GM10266 (cell line): ENCODE results near the gene LRP8.

ENCODE experiments used
- DNase-seq: peaks from one replicate; pipeline ENCODE4 v3.0.0; 2012; ENCODE audit errors: extremely low spot score
- TF ChIP-seq, protein P1 (sequence below): IDR thresholded peaks from 2 replicates; pipeline ENCODE4 v1.5.1; 2012; ENCODE audit warnings: mild to moderate bottlenecking, low read depth; ENCODE audit not compliant: control insufficient read depth, insufficient read depth; ENCODE audit errors: missing control alignments

LRP8 gene

DNA sequence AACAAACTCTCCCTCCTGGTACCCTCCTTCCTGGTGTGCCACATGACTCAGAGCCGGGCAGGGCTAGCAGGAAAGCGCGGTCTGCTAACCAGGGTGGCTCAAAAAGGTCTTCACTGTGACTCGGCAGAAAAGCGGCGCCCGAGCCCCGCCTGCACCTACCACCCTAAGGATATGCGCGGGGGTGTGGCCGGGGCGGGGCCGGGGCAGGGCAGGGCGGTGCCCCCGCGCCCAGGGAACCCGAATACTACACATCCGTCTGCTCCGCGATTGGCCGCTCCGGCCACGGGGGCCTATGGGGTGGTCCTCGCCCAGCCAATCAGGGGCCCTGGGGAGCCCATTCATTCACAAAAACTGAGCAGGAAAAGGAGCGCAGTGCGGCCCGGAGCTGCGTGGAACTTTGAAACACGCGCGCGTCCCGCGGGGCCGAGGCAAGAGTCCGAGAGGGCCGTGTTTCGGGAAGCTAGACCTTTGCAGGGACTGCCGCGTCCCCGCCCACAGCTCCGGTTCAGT is 1.7 kb downstream of the LRP8 start:
- DNase-seq, result peak; percentile 98

DNA sequence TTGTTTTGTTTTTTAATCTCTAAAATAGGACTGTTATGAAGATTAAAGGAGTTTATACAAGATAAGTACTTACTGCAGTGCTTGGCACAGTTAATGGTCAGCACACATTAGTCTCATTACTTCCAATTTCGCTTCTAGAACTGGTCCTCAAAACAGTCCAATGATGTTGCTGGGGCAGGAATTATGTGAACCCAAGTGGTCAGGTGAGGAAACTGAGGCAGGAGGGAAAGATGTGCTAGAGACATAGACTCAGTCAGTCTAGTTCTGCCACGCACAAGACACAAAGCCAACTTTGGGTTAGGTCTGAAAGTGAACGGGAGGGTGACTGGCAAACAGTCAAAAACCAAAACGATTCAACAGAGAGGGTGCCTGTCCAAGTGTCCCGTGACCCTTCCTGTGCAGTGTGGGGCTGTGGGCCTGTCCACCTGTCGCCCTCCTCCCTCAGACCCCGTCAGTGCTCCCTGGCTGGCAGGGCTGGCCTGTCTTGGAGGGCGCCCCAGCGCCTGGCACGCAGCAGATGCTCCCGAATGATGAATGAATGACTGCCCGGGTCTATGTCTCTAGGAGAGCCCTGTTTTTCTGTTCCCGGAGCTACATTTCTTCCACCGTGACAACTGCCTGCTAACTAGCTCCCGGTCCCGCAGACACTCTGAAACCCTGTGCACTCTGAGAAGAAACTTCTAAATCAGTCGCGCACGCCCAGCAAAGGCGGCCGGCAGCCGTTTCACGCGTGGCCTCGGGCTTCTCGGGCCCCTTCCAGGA is 2.4 kb downstream of the LRP8 start:
- DNase-seq, result no peak
- TF ChIP-seq, protein P1, sequence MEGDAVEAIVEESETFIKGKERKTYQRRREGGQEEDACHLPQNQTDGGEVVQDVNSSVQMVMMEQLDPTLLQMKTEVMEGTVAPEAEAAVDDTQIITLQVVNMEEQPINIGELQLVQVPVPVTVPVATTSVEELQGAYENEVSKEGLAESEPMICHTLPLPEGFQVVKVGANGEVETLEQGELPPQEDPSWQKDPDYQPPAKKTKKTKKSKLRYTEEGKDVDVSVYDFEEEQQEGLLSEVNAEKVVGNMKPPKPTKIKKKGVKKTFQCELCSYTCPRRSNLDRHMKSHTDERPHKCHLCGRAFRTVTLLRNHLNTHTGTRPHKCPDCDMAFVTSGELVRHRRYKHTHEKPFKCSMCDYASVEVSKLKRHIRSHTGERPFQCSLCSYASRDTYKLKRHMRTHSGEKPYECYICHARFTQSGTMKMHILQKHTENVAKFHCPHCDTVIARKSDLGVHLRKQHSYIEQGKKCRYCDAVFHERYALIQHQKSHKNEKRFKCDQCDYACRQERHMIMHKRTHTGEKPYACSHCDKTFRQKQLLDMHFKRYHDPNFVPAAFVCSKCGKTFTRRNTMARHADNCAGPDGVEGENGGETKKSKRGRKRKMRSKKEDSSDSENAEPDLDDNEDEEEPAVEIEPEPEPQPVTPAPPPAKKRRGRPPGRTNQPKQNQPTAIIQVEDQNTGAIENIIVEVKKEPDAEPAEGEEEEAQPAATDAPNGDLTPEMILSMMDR, result no peak

More for the DNA sequence above, 1.7 kb downstream of the LRP8 start:
- TF ChIP-seq, protein P1, result no peak

DNA sequence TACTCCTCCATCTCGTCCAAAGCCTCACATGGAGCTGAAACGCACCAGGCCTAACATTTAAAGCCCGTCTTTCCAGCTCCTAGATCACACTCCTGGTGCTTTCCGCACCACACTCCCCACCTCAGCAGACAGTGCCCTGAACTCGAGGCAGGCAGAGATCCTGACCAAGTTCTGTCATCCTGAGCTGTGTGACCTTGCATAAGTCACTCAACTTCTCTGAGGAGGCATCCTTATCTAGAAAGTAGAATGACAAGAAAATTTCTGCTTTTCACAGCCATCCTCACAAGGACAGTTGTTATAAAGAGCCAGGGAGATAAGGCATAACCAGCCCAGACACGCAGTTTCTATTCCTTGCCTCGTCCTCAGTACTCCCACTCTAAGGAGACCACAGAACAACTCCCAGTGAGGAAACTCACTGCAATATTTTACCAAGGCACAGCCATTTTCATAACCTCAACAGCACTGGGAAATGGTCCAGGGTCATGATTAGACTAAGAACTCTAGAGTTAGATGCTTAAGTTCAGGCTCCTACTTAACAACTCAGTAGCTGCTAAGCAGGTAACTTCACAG is 3.1 kb downstream of the LRP8 start:
- TF ChIP-seq, protein P1, result no peak
- no peak for DNase-seq

DNA sequence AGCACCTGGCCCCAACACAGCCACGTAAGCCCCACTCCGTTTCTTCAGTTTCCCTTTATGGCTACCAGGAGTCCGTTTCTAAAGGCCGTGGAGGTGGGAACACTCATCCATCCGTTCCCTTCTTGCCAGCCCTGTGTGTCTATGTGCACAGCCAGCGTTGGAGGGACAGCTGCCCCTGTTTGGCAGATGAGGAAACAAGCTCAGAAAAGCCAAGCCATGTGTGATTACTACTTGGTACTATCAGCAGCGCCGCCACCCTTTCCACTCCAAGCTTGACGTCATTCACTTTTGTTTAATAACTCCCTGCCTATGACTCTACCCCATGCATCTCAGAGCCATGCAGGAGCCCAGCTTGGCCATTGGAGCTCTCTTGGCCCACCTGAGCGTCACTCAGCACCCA is 3.5 kb downstream of the LRP8 start:
- DNase-seq, result no peak
- TF ChIP-seq, protein P1, result no peak

DNA sequence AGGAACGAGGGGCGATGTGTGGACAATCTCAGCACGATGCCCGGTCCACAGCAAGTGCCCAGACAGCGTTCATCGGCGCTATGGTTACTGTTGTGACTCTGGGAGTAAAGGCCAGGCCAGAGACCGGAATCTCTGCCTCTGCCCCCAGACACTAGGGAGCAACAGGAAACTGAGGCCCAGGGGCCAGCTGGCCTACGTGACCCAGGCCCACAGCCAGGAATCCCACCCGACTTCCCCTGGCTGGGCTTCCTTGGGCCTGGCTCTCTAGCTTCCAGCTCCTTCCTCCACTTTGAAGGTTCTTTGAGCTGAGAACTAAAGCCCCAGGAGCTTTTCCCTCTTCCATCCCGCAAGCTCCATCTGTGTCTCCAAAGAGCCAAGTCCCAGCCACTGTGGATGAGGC is 4.6 kb downstream of the LRP8 start:
- TF ChIP-seq, protein P1, result no peak
- DNase-seq, result no peak

DNA sequence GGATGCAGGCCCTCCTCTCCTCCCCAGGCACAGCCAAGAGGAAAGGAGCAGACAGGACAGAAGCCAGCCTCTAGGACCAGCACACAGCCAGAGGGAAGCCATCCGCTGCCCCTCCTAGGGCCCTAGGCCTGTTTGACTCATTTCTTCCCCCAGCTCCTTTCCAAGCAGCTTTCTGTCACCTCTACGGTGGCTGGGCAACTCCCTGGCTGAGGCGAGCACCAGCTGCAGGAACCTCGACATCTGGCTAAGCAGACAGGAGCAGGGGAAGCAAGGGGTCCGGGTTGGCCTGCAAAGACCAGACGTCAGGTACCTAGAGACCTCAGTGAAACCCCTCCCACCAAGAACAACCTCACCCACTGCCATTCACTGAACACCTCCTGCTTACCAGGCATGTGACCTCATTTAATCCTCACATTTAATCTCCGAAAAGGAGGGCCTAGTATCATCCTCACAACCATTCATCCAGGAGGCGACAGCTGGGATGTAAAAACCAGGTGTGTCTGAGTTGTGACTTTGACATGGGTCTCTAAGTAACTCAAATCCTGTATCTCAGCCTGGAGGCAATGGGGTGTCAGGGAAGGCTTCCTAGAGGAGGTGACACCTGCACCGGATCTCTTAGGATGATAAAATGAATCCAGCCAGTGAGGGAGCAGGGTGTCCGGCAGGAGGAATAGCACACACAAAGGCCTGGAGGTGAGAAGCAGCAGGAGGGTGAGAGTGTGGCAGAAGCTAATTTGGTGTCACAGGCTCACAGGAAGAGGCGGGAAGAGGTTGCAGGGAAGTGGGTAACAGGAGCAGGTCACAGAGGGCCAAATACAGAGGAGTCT is 5.9 kb downstream of the LRP8 start:
- TF ChIP-seq, protein P1, result no peak
- no peak for DNase-seq

DNA sequence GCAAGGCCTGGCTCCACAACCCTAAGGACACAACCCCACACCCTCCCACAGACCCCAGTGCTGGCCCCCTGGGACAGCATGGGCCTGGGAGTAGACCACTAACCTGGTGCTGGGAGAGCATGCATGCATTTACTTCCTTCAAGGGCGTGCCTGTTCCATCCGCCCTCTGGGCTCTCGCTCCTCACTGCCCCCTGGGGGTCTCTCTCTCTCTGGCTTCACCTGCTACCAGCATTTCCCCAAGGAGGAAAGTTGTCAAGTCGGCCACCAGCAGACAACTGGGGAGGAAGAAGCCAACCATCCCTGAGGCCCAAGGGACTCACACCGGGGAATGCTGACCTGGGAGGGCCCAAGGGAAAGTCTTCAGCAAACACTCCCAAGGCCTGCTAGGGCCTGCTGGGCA is 6.5 kb downstream of the LRP8 start:
- no peak for DNase-seq

More for the DNA sequence above, 6.5 kb downstream of the LRP8 start:
- TF ChIP-seq, protein P1, result no peak
